Activated CD8-positive, alpha-beta T cell treated with anti-CD3 and anti-CD28 coated beads, Interleukin-2, amount 10 ng/mL, durations not matched to agents 7 days and 5 days (primary cell): ENCODE results near the gene NAT9. TPM values are rescaled to one million over a fixed set of nuclear protein-coding genes. Genes with fewer than 3 reads are reported as not detected.
A peak's percentile ranks its signal among the peaks of the same experiment; 100 is the strongest.

Experiments
- ATAC-seq: fragments of 150-1000 bp; cut with Tn5 transposase; one replicate; pipeline ENCODE4 v1.10.0; 2021; ENCODE audit warnings: moderate library complexity
- CTCF ChIA-PET: fragments of 350-600 bp; sonication (Branson Sonifier 250); formaldehyde crosslinking; loops from one replicate; lab custom pipeline; 2021; ENCODE audit warnings: antibody characterized with exemption; lab: Charles Lee
- POLR2A ChIA-PET: fragments of 350-600 bp; sonication (Branson Sonifier 250); formaldehyde crosslinking; loops from one replicate; lab custom pipeline; 2021; ENCODE audit warnings: antibody characterized with exemption; lab: Charles Lee
- DNase-seq: peaks from one replicate; pipeline ENCODE4 v3.0.0-alpha.2; 2020
- H3K27ac Mint-ChIP-seq: one replicate; pipeline ENCODE4 v1.8.0; 2021; ENCODE audit warnings: mild to moderate bottlenecking, mixed read lengths
- H3K27me3 Mint-ChIP-seq: one replicate; pipeline ENCODE4 v1.8.0; 2021; ENCODE audit warnings: low read depth, mixed read lengths
- H3K36me3 Mint-ChIP-seq: one replicate; pipeline ENCODE4 v1.8.0; 2021; ENCODE audit warnings: low read depth, mixed read lengths
- H3K4me1 Mint-ChIP-seq: one replicate; pipeline ENCODE4 v1.8.0; 2021; ENCODE audit warnings: low read depth, mixed read lengths
- H3K4me3 Mint-ChIP-seq: one replicate; pipeline ENCODE4 v1.8.0; 2021; ENCODE audit warnings: mild to moderate bottlenecking, mixed read lengths
- H3K9me3 Mint-ChIP-seq: one replicate; pipeline ENCODE4 v1.8.0; 2022; ENCODE audit warnings: mixed read lengths; ENCODE audit not compliant: insufficient read depth
- total RNA-seq, 2 experiments: library from RNA; stranded (reverse); gene quantifications; one replicate each; pipeline ENCODE4 v1.2.3, GENCODE V29; 2021

Gene NAT9
- total RNA-seq, 2 experiments from 2014 or later: 28.3 to 30.7 TPM

DNA sequence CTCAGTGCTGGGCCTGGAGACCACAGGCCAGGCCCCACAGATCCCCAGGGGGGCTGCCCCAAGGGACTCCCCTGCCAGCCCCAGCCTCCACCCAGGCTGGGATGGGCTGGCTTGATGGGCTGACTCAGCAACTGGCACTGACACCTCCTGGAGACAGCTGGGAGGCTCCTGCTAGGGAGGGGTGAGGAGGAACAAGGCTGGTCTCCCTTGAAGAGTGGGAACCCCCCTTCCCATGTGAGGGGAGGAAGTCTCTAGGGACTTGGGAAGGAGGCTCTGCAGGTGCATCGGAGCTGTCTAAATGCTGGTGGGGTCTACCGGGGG is 17.3 kb downstream of the NAT9 start:
- POLR2A ChIA-PET: interaction anchor here (0.8 to 3.8 kb wide), 10 partner anchors 8 to 114 kb away, joined by 3 to 26 read pairs (median 5); partner anchors contain the start of genes FDXR and NAT9
- Mint-ChIP-seq H3K27me3 (no peaks in the 10 kb centered on the region), H3K36me3 (peaks cover 33% of the 10 kb centered on the region), H3K9me3 (no peaks in the 10 kb centered on the region), H3K4me1 (peaks cover 71% of the 10 kb centered on the region), H3K27ac (peak overlapping the region; percentile 91), H3K4me3 (peak overlapping the region; percentile 69)
- DNase-seq (no peak), ATAC-seq (peak; percentile 49)
- CTCF ChIA-PET: interaction anchor here (0.6 to 6.8 kb wide), 15 partner anchors 8 to 391 kb away, joined by 3 to 79 read pairs (median 15); partner anchors contain the start of genes GPR142 and RAB37

DNA sequence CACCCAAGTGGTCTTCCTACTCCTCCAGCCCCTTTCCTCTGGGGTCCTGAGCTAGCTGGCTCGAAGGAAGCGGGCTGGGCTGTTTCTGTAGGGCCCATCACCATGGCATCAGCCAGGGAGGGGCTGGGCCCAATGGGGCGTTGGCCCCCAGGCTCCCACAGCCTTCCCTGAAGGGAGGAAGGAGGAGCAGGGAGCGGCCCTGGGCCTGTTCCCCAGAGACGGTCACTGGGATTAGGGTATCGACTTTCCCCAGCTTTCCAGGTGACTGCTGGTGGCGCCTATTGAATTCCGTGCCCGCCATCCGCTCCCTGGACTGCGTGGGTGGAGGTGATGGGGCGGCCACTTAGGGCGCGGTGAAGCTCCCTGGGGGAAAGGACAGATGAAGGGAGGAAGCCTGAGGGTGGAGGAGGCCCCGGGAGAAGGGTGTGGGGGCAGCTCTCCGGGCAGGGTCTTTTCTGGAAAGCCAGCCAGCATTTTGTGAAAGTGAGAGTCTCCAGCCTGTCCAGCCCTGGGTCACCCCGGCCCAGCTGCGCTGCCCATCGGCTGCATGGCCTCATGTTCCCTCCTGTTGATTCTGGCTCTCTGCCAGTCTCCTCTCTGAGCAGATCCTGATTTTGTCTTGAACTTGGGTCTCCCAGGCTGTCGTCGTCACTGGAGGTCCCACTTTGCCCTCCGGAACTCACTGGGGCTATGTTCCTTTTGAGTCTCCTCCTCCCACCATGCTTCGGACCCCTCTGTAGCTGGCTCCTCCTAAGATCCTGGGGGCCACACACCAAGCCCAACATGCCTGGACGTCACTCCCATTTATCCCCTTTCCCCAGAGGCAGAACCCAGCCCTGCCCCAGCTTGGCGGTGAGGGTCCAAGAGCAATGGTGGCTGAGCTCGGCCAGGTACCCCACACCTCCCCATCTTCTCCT is 18.0 kb downstream of the NAT9 start:
- POLR2A ChIA-PET: interaction anchor here (0.8 to 3.8 kb wide), 6 partner anchors 8 to 115 kb away, joined by 3 to 26 read pairs (median 5); partner anchors contain the start of gene FDXR
- CTCF ChIA-PET: interaction anchor here (1.0 to 6.8 kb wide), 11 partner anchors 8 to 103 kb away, joined by 3 to 79 read pairs (median 26); partner anchors contain the start of gene RAB37
- Mint-ChIP-seq H3K4me1 (peaks cover 76% of the 10 kb centered on the region), H3K4me3 (peak overlapping the region; percentile 69), H3K36me3 (peaks cover 38% of the 10 kb centered on the region), H3K9me3 (no peaks in the 10 kb centered on the region), H3K27me3 (no peaks in the 10 kb centered on the region), H3K27ac (peak overlapping the region; percentile 91)
- DNase-seq (no peak), ATAC-seq (no peak)

DNA sequence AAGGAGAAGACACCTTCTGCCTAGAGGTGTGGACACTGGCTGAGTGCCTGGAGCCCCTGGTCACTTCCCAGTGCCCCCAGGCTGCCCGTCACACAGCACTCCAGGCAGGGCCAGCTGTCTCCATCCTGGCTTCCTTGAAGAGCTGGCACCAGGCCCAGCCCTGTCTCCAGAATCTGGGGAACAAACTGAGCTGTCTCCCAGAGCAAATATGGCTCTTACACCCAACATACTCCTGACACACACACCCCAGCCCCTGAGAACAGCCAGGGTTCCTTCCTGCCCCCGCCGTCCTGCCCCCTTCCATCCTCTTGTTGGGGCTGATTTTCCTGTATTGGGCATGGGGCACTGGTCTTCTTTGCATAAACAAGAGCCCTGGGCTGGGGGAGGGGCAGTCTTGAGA is 18.6 kb downstream of the NAT9 start:
- Mint-ChIP-seq H3K27me3 (no peaks in the 10 kb centered on the region), H3K9me3 (no peaks in the 10 kb centered on the region), H3K4me1 (peaks cover 78% of the 10 kb centered on the region), H3K4me3 (peak overlapping the region; percentile 18), H3K27ac (peak overlapping the region; percentile 91), H3K36me3 (peaks cover 39% of the 10 kb centered on the region)
- CTCF ChIA-PET: interaction anchor here (1.0 to 6.8 kb wide), 8 partner anchors 11 to 100 kb away, joined by 3 to 79 read pairs (median 34); partner anchors contain the start of gene RAB37
- DNase-seq (no peak), ATAC-seq (no peak)
- POLR2A ChIA-PET: interaction anchor here (1.3 to 3.8 kb wide), 4 partner anchors 7 to 22 kb away, joined by 3 to 26 read pairs (median 6); no protein-coding TSS in a partner anchor

DNA sequence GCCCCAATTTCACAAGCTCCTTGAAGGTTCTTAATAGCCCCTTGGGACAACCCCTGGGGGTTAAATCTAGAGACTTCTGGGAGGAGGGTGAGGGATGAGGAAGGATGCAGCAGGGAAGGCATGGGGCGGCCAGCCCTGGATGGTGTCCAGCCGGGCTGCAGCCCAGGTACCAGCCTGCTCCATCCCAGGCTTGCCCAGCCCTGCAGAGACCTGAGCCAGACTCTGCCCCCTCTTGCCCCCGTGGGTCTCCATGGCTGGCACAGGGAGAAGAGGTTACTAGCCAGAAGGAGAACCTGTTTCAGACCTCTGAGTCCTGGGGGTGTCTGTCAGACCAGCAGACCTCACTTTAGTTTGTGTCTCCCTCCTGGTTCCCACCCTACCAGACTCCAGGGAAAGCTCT is 19.3 kb downstream of the NAT9 start:
- no peaks in the 10 kb centered on the region for H3K9me3 Mint-ChIP-seq
- peak overlapping the region; percentile 18 for H3K4me3 Mint-ChIP-seq
- no peak for ATAC-seq
- ChIA-PET POLR2A (interaction anchor here (1.1 to 1.3 kb wide), 2 partner anchors 19 to 23 kb away, joined by 3 to 5 read pairs; partner anchors contain the start of gene NAT9), CTCF (interaction anchor here (1.5 to 6.8 kb wide), 4 partner anchors 11 to 99 kb away, joined by 16 to 79 read pairs (median 45); partner anchors contain the start of gene RAB37)
- peak overlapping the region; percentile 55 for H3K27ac Mint-ChIP-seq
- H3K4me1 Mint-ChIP-seq: peaks cover 83% of the 10 kb centered on the region
- peaks cover 44% of the 10 kb centered on the region for H3K36me3 Mint-ChIP-seq
- no peak for DNase-seq
- H3K27me3 Mint-ChIP-seq: no peaks in the 10 kb centered on the region

DNA sequence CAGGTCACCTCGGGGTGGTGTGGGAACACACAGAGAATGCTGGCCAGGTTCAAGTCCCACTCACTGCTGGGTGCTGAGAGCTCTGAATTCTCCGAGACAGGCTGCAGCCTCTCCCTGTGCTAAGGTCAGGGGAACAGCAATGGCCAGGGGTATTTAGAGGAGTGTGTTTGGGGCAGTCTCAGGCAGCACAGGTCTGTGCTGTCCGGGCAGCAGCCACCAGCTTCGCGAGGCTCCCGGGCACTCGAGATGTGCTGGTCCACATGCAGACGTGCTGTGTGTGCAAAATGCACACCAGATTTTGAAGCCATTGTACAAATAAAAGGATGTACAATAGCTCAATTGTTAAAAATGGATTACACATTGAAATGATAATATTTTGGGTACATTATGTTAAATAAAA is 20.6 kb downstream of the NAT9 start:
- ChIA-PET CTCF (interaction anchor here (1.1 to 6.8 kb wide), 4 partner anchors 10 to 98 kb away, joined by 4 to 79 read pairs (median 30); partner anchors contain the start of gene RAB37), POLR2A (no interaction called here)
- no peak overlapping the region for H3K27ac Mint-ChIP-seq
- H3K27me3 Mint-ChIP-seq: no peaks in the 10 kb centered on the region
- peaks cover 75% of the 10 kb centered on the region for H3K4me1 Mint-ChIP-seq
- H3K9me3 Mint-ChIP-seq: no peaks in the 10 kb centered on the region
- ATAC-seq (no peak), DNase-seq (no peak)
- H3K4me3 Mint-ChIP-seq: no peak overlapping the region
- peaks cover 54% of the 10 kb centered on the region for H3K36me3 Mint-ChIP-seq

DNA sequence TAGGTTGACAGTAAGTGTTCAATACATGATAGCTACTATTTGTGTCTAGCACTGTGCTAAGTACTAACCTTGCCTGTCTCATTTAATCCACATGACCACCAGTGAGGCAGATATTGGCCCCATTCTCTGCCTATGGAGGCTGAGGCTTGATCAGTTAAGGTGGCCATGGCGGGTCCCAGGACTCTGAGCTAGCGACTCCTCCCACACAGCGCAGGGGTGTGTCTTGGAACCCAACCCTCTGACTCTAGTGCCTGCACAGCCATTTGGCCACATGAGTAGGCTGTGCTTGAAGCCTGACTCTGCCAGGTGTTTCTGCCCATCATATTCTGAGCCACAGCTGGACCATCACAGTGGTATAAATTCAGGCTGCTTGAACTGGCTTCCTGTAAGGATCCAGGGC is 21.3 kb downstream of the NAT9 start:
- ChIA-PET POLR2A (interaction anchor here (0.8 kb wide), 1 partner anchor 17 kb away, joined by 3 read pairs; no protein-coding TSS in a partner anchor), CTCF (interaction anchor here (0.7 to 6.8 kb wide), 7 partner anchors 9 to 108 kb away, joined by 3 to 79 read pairs (median 3); partner anchors contain the start of gene RAB37)
- DNase-seq (no peak), ATAC-seq (no peak)
- Mint-ChIP-seq H3K27me3 (no peaks in the 10 kb centered on the region), H3K4me1 (peaks cover 68% of the 10 kb centered on the region), H3K27ac (peak overlapping the region; percentile 43), H3K4me3 (no peak overlapping the region), H3K9me3 (no peaks in the 10 kb centered on the region), H3K36me3 (peaks cover 60% of the 10 kb centered on the region)

DNA sequence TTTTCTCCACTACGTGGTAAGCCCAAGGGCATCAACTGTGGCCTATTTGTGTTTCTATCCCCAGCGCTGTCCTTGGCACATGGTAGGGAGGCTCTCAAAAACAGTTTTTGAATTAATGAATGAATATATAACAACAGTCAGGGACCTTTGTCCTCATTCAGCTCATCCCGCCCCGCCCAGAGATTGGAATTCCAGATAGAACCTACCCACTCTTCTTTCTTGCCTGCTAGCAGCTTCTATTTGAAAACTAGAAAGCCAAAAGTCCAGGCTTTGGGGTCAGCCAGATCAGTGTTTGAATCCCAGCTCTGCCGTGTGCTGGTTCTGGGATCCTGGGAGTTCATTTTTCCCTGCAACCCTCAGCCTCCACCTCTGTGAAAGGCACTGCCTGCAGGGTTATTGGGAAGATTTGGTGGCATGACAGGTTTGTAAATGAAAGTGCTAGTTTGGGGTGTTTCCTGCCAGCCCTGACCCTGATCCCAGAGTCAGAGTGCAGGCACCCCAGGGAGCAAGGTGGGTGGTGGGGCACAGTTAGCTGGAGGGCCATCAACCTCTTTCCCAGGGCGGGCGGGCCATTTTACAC is 23.2 kb downstream of the NAT9 start:
- Mint-ChIP-seq H3K27ac (peak overlapping the region; percentile 90), H3K4me3 (peak overlapping the region; percentile 99), H3K36me3 (peaks cover 55% of the 10 kb centered on the region), H3K27me3 (no peaks in the 10 kb centered on the region), H3K9me3 (no peaks in the 10 kb centered on the region), H3K4me1 (peaks cover 50% of the 10 kb centered on the region)
- no peak for ATAC-seq
- DNase-seq: no peak
- ChIA-PET POLR2A (interaction anchor here (1.5 kb wide), 1 partner anchor 18 kb away, joined by 4 read pairs; no protein-coding TSS in a partner anchor), CTCF (interaction anchor here (1.3 to 4.8 kb wide), 6 partner anchors 12 to 112 kb away, joined by 3 to 41 read pairs (median 6); partner anchors contain the start of gene RAB37)

DNA sequence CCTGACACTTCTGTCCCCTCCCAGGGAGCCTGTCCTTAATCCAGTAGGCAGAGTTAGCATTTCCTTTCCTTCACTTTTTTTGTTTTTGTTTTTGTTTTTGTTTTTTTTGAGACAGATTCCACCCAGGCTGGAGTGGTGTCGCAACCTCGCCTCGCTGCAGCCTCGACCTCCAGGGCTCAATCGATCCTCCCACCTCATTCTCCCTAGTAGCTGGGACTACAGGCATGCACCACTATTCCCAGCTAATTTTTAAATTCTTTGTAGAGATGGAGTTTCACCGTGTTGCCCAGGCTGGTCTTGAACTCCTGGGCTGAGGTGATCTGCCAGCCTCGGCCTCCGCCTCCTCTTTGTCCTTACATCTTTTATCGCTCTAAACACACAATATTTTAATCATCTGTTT is 23.7 kb downstream of the NAT9 start:
- Mint-ChIP-seq H3K36me3 (peaks cover 55% of the 10 kb centered on the region), H3K9me3 (no peaks in the 10 kb centered on the region), H3K4me1 (peaks cover 50% of the 10 kb centered on the region), H3K27ac (peak overlapping the region; percentile 90), H3K27me3 (no peaks in the 10 kb centered on the region), H3K4me3 (peak overlapping the region; percentile 99)
- CTCF ChIA-PET: interaction anchor here (1.3 to 4.8 kb wide), 8 partner anchors 7 to 113 kb away, joined by 3 to 42 read pairs (median 10); partner anchors contain the start of gene RAB37
- POLR2A ChIA-PET: interaction anchor here (2.8 kb wide), 1 partner anchor 10 kb away, joined by 10 read pairs; no protein-coding TSS in a partner anchor
- ATAC-seq (no peak), DNase-seq (no peak)

DNA sequence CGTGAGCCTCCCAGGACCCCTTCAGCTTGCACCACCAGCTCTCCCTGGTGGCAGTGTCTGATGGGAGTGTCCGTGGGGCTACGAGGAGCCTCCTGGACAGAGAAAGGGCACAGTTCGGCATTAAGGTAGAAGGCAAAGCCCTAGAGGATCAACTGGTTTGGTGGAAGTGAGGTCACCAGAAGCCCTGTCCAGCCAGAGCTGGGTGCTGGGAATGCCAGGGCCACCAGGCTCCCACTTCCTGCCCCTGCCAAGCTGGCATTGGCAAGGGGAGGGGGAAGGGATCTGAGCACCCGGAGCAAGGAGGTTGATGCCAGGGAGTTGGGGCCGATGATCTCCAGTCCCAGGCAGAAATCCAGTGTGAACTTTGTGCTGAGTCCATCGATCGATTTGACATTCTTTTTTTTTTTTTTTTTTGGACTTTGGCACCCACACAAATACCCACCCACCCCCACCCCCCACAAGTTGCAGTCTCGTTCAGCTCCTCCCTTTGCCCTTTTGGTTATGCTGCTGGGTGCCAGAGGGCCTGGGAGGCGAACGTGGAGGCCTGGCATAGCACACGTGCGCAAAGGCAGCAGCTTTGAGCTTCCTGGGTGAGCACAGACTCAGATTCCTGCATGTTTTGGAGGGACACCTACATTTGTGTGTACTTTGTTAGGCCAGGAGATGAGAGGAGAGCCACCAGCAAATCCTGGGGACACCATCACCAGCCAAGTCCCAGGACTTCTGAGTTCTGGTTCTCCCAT is 25.6 kb downstream of the NAT9 start:
- H3K4me1 Mint-ChIP-seq: peaks cover 54% of the 10 kb centered on the region
- CTCF ChIA-PET: interaction anchor here (1.0 to 4.8 kb wide), 16 partner anchors 9 to 211 kb away, joined by 3 to 42 read pairs (median 8); partner anchors contain the start of genes NAT9 and RAB37
- H3K27ac Mint-ChIP-seq: peak overlapping the region; percentile 90
- POLR2A ChIA-PET: interaction anchor here (0.8 to 6.9 kb wide), 10 partner anchors 9 to 263 kb away, joined by 3 to 62 read pairs (median 8); partner anchors contain the start of genes FDXR, NAT9 and RAB37
- ATAC-seq (no peak), DNase-seq (no peak)
- no peaks in the 10 kb centered on the region for H3K27me3 Mint-ChIP-seq
- H3K9me3 Mint-ChIP-seq: no peaks in the 10 kb centered on the region
- H3K4me3 Mint-ChIP-seq: peak overlapping the region; percentile 99
- H3K36me3 Mint-ChIP-seq: peaks cover 52% of the 10 kb centered on the region

DNA sequence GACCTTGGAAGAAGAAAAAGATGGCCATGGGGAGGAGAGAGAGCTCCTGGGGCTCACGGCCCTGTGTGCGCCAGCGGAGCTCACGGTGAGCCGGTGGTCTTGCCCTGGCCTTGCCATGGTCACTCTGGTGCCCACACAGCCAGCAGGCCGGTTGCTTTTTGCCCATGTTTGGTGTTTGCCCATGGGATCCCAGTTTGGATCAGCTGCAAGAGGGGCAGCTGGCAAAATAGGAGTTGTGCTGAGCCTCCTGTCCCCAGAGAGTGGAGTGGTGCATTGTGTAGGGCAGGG is 26.2 kb downstream of the NAT9 start:
- Mint-ChIP-seq H3K27me3 (no peaks in the 10 kb centered on the region), H3K4me1 (peaks cover 50% of the 10 kb centered on the region), H3K36me3 (peaks cover 47% of the 10 kb centered on the region), H3K9me3 (no peaks in the 10 kb centered on the region), H3K4me3 (peak overlapping the region; percentile 99), H3K27ac (peak overlapping the region; percentile 90)
- DNase-seq (no peak), ATAC-seq (no peak)
- POLR2A ChIA-PET: interaction anchor here (0.8 to 6.9 kb wide), 10 partner anchors 8 to 263 kb away, joined by 3 to 62 read pairs (median 8); partner anchors contain the start of genes FDXR, NAT9 and RAB37
- CTCF ChIA-PET: interaction anchor here (1.0 to 4.8 kb wide), 15 partner anchors 10 to 212 kb away, joined by 3 to 42 read pairs (median 8); partner anchors contain the start of gene RAB37
